HEK293 (cell line): ENCODE results near the gene FLNC.

ENCODE experiments used
- GLIS2 ChIP-seq: fragments of 450-650 bp; formaldehyde crosslinking; IDR thresholded peaks from 2 replicates; pipeline ENCODE4 v1.5.1; 2016; ENCODE audit warnings: missing biosample characterization, missing genetic modification characterization
- HOXA7 ChIP-seq: sonication (generic); formaldehyde crosslinking; IDR thresholded peaks from 2 replicates; pipeline ENCODE4 v1.8.1; 2022; ENCODE audit warnings: missing genetic modification reagents, borderline replicate concordance
- KLF7 ChIP-seq: fragments of 450-650 bp; formaldehyde crosslinking; IDR thresholded peaks from 2 replicates; pipeline ENCODE4 v1.5.1; 2016; ENCODE audit warnings: missing biosample characterization, missing genetic modification characterization, borderline replicate concordance
- MYNN ChIP-seq: fragments of 450-650 bp; formaldehyde crosslinking; IDR thresholded peaks from 2 replicates; pipeline ENCODE4 v1.5.1; 2016; ENCODE audit warnings: missing biosample characterization, missing genetic modification characterization, borderline replicate concordance
- SALL2 ChIP-seq: fragments of 450-650 bp; formaldehyde crosslinking; IDR thresholded peaks from 2 replicates; pipeline ENCODE4 v1.5.0; 2017; ENCODE audit warnings: missing biosample characterization, mild to moderate bottlenecking, missing genetic modification characterization, borderline replicate concordance
- ZFP69B ChIP-seq: fragments of 450-650 bp; formaldehyde crosslinking; IDR thresholded peaks from 2 replicates; pipeline ENCODE4 v1.5.1; 2016; ENCODE audit warnings: missing biosample characterization, missing genetic modification characterization
- ZIC2 ChIP-seq: fragments of 450-650 bp; formaldehyde crosslinking; IDR thresholded peaks from 2 replicates; pipeline ENCODE4 v1.5.1; 2016; ENCODE audit warnings: missing biosample characterization, missing genetic modification characterization
- ZNF112 ChIP-seq: fragments of 450-650 bp; formaldehyde crosslinking; IDR thresholded peaks from 2 replicates; pipeline ENCODE4 v1.5.0; 2017; ENCODE audit warnings: missing biosample characterization, missing genetic modification characterization
- ZNF114 ChIP-seq: fragments of 450-650 bp; formaldehyde crosslinking; IDR thresholded peaks from 2 replicates; pipeline ENCODE4 v1.5.0; 2017; ENCODE audit warnings: missing biosample characterization, missing genetic modification characterization
- ZNF121 ChIP-seq: fragments of 450-650 bp; formaldehyde crosslinking; IDR thresholded peaks from 2 replicates; pipeline ENCODE4 v1.5.1; 2016; ENCODE audit warnings: missing biosample characterization, missing genetic modification characterization
- ZNF214 ChIP-seq: fragments of 450-650 bp; formaldehyde crosslinking; IDR thresholded peaks from 2 replicates; pipeline ENCODE4 v1.5.1; 2017; ENCODE audit warnings: missing biosample characterization, mild to moderate bottlenecking, missing genetic modification characterization, borderline replicate concordance
- ZNF266 ChIP-seq: fragments of 450-650 bp; formaldehyde crosslinking; IDR thresholded peaks from 2 replicates; pipeline ENCODE4 v1.5.1; 2016; ENCODE audit warnings: missing biosample characterization, missing genetic modification characterization, low read depth
- ZNF366 ChIP-seq: fragments of 450-650 bp; formaldehyde crosslinking; conservative IDR thresholded peaks from 2 replicates; pipeline ENCODE4 v1.5.1; 2016; ENCODE audit warnings: missing biosample characterization, missing genetic modification characterization
- ZNF404 ChIP-seq: fragments of 450-650 bp; formaldehyde crosslinking; IDR thresholded peaks from 2 replicates; pipeline ENCODE4 v1.5.1; 2017; ENCODE audit warnings: missing biosample characterization, missing genetic modification characterization
- ZNF514 ChIP-seq: fragments of 450-650 bp; formaldehyde crosslinking; IDR thresholded peaks from 2 replicates; pipeline ENCODE4 v1.5.1; 2016; ENCODE audit warnings: missing biosample characterization, missing genetic modification characterization
- ZNF548 ChIP-seq: fragments of 450-650 bp; formaldehyde crosslinking; IDR thresholded peaks from 2 replicates; pipeline ENCODE4 v1.5.1; 2016; ENCODE audit warnings: missing biosample characterization, missing genetic modification characterization
- ZNF555 ChIP-seq: fragments of 450-650 bp; formaldehyde crosslinking; conservative IDR thresholded peaks from 2 replicates; pipeline ENCODE4 v1.5.1; 2017; ENCODE audit warnings: missing biosample characterization, mild to moderate bottlenecking, missing genetic modification characterization, inconsistent platforms
- ZNF629 ChIP-seq: fragments of 450-650 bp; formaldehyde crosslinking; IDR thresholded peaks from 2 replicates; pipeline ENCODE4 v1.5.1; 2017; ENCODE audit warnings: missing biosample characterization, missing genetic modification characterization
- ZNF791 ChIP-seq: fragments of 450-650 bp; formaldehyde crosslinking; IDR thresholded peaks from 2 replicates; pipeline ENCODE4 v1.5.1; 2016; ENCODE audit warnings: missing biosample characterization, missing genetic modification characterization
- ZSCAN16 ChIP-seq: fragments of 450-650 bp; formaldehyde crosslinking; IDR thresholded peaks from 2 replicates; pipeline ENCODE4 v1.5.1; 2016; ENCODE audit warnings: missing biosample characterization, missing genetic modification characterization
- TF ChIP-seq, protein P1 (sequence below): fragments of 450-650 bp; formaldehyde crosslinking; IDR thresholded peaks from 2 replicates; pipeline ENCODE4 v1.5.1; 2016; ENCODE audit warnings: missing biosample characterization, missing genetic modification characterization
- TF ChIP-seq, protein P2 (sequence below): fragments of 450-650 bp; formaldehyde crosslinking; IDR thresholded peaks from 2 replicates; pipeline ENCODE4 v1.5.1; 2016; ENCODE audit warnings: missing biosample characterization, missing genetic modification characterization
- TF ChIP-seq, protein P3 (sequence below): fragments of 450-650 bp; formaldehyde crosslinking; IDR thresholded peaks from 2 replicates; pipeline ENCODE4 v1.5.1; 2016; ENCODE audit warnings: missing biosample characterization, missing genetic modification characterization
- TF ChIP-seq, protein P4 (sequence below): fragments of 450-650 bp; formaldehyde crosslinking; IDR thresholded peaks from 2 replicates; pipeline ENCODE4 v1.5.1; 2016; ENCODE audit warnings: missing biosample characterization, missing genetic modification characterization, low read depth
- TF ChIP-seq, protein P5 (sequence below): fragments of 450-650 bp; formaldehyde crosslinking; IDR thresholded peaks from 2 replicates; pipeline ENCODE4 v1.5.1; 2016; ENCODE audit warnings: missing biosample characterization, missing genetic modification characterization
- TF ChIP-seq, protein P6 (sequence below): fragments of 450-650 bp; formaldehyde crosslinking; IDR thresholded peaks from 2 replicates; pipeline ENCODE4 v1.5.1; 2016; ENCODE audit warnings: missing biosample characterization, missing genetic modification characterization

FLNC gene

DNA sequence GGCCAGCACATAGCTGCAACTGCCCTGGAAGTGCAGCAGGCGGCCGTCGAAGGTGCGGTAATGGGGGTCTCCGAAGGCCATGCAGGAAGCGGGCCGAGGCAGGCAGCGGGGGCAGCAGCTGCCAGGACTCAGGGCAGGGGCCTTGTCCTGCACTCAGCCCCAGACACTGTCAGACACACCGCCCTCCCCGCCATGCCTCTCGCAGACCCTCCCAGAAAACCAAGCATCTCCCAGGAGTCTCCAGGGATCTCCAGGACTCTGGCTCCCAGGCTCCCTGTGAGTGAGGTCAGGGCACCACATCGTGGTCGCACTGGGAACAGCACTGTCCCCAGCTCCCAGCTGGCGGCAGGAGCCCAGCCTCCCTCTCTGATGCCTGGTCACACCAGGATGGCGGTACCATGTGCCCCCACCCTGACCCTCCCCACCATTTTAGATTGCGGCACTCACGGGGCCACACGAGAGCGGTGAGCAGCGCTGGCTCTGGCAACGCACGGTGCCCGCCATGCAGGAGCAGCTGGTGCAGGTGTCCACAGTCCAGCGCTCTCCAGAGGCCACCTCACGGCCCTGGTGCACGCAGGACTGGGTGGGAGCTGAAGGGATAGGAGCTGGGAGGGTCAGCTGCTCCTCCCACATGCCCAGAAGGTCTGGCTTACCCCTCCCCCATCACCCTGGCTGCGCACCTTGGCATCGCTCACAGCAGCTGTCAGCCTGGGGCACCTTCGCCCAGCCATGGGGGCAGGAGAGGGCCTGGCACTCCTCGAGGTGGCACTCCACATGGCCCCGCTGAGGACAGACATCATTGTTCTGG, 49.9 kb downstream of the FLNC start (continued):
- TF ChIP-seq, protein P1, sequence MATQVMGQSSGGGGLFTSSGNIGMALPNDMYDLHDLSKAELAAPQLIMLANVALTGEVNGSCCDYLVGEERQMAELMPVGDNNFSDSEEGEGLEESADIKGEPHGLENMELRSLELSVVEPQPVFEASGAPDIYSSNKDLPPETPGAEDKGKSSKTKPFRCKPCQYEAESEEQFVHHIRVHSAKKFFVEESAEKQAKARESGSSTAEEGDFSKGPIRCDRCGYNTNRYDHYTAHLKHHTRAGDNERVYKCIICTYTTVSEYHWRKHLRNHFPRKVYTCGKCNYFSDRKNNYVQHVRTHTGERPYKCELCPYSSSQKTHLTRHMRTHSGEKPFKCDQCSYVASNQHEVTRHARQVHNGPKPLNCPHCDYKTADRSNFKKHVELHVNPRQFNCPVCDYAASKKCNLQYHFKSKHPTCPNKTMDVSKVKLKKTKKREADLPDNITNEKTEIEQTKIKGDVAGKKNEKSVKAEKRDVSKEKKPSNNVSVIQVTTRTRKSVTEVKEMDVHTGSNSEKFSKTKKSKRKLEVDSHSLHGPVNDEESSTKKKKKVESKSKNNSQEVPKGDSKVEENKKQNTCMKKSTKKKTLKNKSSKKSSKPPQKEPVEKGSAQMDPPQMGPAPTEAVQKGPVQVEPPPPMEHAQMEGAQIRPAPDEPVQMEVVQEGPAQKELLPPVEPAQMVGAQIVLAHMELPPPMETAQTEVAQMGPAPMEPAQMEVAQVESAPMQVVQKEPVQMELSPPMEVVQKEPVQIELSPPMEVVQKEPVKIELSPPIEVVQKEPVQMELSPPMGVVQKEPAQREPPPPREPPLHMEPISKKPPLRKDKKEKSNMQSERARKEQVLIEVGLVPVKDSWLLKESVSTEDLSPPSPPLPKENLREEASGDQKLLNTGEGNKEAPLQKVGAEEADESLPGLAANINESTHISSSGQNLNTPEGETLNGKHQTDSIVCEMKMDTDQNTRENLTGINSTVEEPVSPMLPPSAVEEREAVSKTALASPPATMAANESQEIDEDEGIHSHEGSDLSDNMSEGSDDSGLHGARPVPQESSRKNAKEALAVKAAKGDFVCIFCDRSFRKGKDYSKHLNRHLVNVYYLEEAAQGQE (tag by site-specific recombination) = no peak
- TF ChIP-seq SALL2 = no peak
- TF ChIP-seq, protein P2, sequence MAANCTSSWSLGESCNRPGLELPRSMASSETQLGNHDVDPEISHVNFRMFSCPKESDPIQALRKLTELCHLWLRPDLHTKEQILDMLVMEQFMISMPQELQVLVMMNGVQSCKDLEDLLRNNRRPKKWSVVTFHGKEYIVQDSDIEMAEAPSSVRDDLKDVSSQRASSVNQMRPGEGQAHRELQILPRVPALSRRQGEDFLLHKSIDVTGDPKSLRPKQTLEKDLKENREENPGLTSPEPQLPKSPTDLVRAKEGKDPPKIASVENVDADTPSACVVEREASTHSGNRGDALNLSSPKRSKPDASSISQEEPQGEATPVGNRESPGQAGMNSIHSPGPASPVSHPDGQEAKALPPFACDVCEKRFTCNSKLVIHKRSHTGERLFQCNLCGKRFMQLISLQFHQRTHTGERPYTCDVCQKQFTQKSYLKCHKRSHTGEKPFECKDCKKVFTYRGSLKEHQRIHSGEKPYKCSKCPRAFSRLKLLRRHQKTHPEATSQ = no peak
- TF ChIP-seq ZNF266 (tag by site-specific recombination) = no peak
- TF ChIP-seq ZNF514 (tag by site-specific recombination) = no peak
- no peak for TF ChIP-seq MYNN (tag by site-specific recombination)
- TF ChIP-seq, protein P3, sequence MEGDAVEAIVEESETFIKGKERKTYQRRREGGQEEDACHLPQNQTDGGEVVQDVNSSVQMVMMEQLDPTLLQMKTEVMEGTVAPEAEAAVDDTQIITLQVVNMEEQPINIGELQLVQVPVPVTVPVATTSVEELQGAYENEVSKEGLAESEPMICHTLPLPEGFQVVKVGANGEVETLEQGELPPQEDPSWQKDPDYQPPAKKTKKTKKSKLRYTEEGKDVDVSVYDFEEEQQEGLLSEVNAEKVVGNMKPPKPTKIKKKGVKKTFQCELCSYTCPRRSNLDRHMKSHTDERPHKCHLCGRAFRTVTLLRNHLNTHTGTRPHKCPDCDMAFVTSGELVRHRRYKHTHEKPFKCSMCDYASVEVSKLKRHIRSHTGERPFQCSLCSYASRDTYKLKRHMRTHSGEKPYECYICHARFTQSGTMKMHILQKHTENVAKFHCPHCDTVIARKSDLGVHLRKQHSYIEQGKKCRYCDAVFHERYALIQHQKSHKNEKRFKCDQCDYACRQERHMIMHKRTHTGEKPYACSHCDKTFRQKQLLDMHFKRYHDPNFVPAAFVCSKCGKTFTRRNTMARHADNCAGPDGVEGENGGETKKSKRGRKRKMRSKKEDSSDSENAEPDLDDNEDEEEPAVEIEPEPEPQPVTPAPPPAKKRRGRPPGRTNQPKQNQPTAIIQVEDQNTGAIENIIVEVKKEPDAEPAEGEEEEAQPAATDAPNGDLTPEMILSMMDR (tag by site-specific recombination) = peak; percentile 92
- TF ChIP-seq ZNF112 (tag by site-specific recombination) = no peak
- TF ChIP-seq, protein P4, sequence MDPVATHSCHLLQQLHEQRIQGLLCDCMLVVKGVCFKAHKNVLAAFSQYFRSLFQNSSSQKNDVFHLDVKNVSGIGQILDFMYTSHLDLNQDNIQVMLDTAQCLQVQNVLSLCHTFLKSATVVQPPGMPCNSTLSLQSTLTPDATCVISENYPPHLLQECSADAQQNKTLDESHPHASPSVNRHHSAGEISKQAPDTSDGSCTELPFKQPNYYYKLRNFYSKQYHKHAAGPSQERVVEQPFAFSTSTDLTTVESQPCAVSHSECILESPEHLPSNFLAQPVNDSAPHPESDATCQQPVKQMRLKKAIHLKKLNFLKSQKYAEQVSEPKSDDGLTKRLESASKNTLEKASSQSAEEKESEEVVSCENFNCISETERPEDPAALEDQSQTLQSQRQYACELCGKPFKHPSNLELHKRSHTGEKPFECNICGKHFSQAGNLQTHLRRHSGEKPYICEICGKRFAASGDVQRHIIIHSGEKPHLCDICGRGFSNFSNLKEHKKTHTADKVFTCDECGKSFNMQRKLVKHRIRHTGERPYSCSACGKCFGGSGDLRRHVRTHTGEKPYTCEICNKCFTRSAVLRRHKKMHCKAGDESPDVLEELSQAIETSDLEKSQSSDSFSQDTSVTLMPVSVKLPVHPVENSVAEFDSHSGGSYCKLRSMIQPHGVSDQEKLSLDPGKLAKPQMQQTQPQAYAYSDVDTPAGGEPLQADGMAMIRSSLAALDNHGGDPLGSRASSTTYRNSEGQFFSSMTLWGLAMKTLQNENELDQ (tag by site-specific recombination) = no peak
- TF ChIP-seq HOXA7 = no peak
- TF ChIP-seq, protein P5, sequence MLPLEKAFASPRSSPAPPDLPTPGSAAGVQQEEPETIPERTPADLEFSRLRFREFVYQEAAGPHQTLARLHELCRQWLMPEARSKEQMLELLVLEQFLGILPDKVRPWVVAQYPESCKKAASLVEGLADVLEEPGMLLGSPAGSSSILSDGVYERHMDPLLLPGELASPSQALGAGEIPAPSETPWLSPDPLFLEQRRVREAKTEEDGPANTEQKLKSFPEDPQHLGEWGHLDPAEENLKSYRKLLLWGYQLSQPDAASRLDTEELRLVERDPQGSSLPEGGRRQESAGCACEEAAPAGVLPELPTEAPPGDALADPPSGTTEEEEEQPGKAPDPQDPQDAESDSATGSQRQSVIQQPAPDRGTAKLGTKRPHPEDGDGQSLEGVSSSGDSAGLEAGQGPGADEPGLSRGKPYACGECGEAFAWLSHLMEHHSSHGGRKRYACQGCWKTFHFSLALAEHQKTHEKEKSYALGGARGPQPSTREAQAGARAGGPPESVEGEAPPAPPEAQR (tag by site-specific recombination) = no peak
- no peak for TF ChIP-seq ZNF214 (tag by site-specific recombination)
- no peak for TF ChIP-seq ZNF366 (tag by site-specific recombination)
- TF ChIP-seq ZNF121 = no peak
- TF ChIP-seq GLIS2 (tag by site-specific recombination) = no peak; the same call in 1 of the 2 replicates
- no peak for TF ChIP-seq ZFP69B (tag by site-specific recombination)
- TF ChIP-seq ZNF114 = no peak
- no peak for TF ChIP-seq KLF7 (tag by site-specific recombination)
- TF ChIP-seq ZIC2 (tag by site-specific recombination) = no peak
- TF ChIP-seq ZNF791 = no peak
- no peak for TF ChIP-seq ZNF629
- TF ChIP-seq ZNF548 (tag by site-specific recombination) = no peak
- no peak for TF ChIP-seq ZNF555 (tag by site-specific recombination)
- no peak for TF ChIP-seq ZNF404 (tag by site-specific recombination)
- TF ChIP-seq, protein P6, sequence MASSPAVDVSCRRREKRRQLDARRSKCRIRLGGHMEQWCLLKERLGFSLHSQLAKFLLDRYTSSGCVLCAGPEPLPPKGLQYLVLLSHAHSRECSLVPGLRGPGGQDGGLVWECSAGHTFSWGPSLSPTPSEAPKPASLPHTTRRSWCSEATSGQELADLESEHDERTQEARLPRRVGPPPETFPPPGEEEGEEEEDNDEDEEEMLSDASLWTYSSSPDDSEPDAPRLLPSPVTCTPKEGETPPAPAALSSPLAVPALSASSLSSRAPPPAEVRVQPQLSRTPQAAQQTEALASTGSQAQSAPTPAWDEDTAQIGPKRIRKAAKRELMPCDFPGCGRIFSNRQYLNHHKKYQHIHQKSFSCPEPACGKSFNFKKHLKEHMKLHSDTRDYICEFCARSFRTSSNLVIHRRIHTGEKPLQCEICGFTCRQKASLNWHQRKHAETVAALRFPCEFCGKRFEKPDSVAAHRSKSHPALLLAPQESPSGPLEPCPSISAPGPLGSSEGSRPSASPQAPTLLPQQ (tag by site-specific recombination) = peak; percentile 43; the same call in 1 of the 2 replicates
- no peak for TF ChIP-seq ZSCAN16 (tag by site-specific recombination)
